SH-SY5Y (cell line): ENCODE results near the gene KAT14.

Experiments used
- GATA2 ChIP-seq: IDR thresholded peaks from 2 replicates; pipeline ENCODE4 v1.6.1; 2011; ENCODE audit warnings: mild to moderate bottlenecking, low read depth, low read length
- GATA3 ChIP-seq: IDR thresholded peaks from 2 replicates; pipeline ENCODE4 v1.6.1; 2011; ENCODE audit warnings: low read depth, mild to moderate bottlenecking, low read length, moderate library complexity

Gene KAT14, protein sequence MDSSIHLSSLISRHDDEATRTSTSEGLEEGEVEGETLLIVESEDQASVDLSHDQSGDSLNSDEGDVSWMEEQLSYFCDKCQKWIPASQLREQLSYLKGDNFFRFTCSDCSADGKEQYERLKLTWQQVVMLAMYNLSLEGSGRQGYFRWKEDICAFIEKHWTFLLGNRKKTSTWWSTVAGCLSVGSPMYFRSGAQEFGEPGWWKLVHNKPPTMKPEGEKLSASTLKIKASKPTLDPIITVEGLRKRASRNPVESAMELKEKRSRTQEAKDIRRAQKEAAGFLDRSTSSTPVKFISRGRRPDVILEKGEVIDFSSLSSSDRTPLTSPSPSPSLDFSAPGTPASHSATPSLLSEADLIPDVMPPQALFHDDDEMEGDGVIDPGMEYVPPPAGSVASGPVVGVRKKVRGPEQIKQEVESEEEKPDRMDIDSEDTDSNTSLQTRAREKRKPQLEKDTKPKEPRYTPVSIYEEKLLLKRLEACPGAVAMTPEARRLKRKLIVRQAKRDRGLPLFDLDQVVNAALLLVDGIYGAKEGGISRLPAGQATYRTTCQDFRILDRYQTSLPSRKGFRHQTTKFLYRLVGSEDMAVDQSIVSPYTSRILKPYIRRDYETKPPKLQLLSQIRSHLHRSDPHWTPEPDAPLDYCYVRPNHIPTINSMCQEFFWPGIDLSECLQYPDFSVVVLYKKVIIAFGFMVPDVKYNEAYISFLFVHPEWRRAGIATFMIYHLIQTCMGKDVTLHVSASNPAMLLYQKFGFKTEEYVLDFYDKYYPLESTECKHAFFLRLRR

DNA sequence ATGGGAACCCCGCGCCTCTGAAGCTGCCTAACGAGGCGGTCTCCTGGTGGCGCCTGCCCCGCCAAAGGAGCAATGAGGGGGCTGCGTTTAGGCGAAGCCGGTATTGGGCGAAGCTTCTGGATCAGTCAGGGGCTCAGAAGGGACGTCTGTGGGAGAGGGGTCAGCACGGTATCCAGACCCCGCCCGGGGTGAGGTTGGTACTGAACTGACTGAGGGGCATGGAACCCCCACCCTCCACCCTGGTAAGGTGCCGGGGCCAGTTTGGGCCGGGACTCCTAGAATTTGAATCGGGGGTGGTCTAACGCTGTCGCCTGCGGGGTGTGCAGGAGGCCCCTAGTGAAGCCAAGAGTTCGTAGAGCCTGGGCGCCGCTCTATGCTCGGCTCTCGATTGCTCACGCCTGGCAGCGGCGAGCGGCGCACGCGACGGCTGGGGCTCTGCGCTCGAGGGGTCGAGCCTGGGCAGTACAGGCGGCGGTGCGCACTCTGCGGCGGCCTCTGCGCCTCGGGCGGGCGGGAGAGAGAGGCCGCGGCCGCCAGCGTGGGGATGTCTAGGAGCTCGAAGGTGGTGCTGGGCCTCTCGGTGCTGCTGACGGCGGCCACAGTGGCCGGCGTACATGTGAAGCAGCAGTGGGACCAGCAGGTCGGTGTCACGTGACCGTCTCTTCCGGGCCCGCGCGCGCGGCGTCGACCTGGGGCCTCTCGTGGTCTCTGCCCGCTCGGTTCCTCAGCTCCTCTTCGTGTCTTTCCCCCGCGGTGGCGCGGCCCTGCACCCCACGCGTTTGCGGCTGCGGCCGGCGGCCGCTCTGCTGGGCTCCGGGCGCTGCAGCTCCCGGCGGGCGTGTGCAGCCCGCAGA lies at the start of gene KAT14, which contains the start of gene PET117:
Gene KAT14 (plus strand): TSS at position 452 of the 854 bp plus-strand sequence. CDS start 4,798 bp downstream, outside the sequence.
Gene PET117 (plus strand): TSS at position 452 of the 854 bp plus-strand sequence. CDS start 93 bp downstream, at position 545.
- TF ChIP-seq GATA2 (no peak), GATA3 (no peak)

DNA sequence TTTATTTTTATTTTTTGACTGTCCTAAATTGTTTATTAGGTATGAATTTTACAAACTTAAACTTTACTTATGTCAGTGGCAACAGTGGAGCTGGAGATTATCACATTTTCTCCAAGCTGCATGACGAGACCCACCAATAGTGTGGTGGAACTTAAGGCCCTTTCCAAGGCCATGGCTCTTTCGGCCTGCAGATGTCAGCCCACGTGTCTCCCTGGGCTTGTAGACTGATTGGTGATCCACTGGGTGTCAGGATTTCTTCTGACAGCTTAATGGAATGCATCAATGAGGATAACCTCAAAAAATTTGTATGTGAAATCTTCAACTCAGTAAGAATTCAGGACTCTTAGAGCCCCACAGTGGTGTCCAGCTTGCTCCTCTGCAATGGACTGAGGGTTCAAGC lies 47.6 kb upstream of the KAT14 start:
- no peak for TF ChIP-seq GATA2
- no peak for TF ChIP-seq GATA3

DNA sequence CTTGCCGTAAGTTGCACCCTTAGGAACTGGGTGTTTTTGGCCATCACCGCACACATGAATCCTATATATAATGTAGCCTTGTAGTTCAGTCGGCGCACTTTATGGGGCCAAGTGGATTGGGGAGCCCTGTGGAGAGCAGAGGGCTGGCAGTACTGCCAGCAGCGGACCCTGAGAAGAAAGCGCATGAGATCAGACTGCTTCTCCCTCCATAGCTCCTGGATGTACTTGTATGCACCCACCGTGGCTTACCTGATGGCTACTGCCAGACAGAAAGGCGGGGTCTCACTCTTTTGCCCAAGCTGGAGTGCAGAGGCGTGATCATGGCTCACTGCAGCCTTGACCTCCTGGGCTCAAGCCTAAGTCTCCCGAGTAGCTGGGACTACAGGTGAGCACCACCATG lies 47.2 kb upstream of the KAT14 start:
- TF ChIP-seq GATA2 (no peak), GATA3 (no peak)

DNA sequence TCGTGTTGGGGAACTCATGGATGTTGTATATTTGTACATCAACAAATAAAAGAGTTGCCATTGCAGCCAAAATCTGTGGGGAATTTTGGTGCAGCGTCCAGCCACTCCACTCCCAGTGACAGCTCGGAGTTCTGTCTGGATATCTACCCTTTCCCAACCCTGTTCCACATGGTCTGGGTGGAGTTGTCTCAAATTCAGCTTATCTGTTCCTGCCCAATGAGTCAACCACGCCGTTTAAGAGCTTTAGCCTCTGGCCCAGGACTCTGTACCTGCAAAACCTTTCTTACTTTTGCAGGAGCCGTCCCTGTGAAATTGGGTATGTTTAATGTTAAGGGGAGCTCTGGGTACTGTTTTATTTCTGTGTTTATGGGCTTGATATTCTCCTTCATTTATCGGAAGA lies 46.0 kb upstream of the KAT14 start:
- no peak for TF ChIP-seq GATA3
- TF ChIP-seq GATA2 = no peak

DNA sequence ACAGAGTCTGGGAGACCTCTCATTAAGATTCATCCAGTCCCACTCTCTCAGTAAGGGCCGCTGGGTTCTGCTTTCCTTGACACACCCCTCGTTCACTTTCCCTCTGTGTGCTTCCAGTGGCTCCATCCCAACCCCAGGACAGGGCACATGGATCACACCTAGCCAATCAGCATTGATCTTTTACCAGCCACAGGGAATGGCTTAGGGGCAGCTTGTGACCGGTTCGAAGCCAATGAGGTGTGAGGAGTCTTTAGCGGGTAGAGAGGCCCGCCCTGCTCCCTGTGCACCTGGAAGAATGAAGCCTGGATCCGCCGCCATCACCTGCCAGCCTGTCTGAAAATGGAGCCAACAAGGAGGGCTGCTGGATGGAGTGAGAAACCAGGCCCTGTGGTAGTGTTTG lies 44.8 kb upstream of the KAT14 start:
- TF ChIP-seq GATA3 (no peak), GATA2 (no peak)

DNA sequence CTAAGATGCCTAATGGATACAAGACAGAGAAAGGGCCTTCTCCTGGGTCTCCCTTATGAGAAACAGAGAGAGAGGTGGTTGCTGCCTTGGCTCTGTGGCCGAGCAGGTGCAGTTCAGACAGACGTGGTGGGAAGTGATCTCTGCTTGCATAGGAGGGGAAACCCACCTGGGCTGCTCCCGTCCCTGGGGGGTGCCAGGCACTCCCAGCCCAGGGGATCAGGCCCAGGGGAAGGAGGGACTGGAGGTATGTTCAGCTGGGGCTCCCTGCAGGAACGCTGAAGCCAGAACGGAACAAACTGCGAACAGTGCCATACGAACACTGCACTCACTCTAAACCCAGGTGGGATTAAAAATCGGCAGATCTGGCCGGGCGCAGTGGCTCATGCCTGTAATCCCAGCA lies 44.3 kb upstream of the KAT14 start:
- no peak for TF ChIP-seq GATA3
- no peak for TF ChIP-seq GATA2

DNA sequence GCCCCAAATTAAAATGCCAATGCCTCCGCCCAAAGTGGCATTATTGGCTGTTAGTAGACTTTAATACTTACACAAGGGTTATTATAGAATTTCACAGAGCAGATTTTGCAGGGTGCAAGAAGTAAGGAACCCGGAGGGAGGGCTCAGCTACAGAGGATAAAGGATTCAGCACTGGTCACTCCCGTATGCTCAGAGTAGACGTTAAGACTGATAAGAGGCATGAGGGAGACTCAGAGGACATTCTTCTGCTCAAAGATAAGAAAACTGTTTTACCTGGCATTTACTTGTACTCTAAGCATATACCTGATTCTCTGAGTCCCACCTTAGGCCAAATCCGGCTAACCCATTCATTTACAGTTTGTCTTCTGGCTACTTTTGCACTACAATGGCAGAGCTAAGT lies 43.5 kb upstream of the KAT14 start:
- TF ChIP-seq GATA3 (no peak), GATA2 (no peak)

DNA sequence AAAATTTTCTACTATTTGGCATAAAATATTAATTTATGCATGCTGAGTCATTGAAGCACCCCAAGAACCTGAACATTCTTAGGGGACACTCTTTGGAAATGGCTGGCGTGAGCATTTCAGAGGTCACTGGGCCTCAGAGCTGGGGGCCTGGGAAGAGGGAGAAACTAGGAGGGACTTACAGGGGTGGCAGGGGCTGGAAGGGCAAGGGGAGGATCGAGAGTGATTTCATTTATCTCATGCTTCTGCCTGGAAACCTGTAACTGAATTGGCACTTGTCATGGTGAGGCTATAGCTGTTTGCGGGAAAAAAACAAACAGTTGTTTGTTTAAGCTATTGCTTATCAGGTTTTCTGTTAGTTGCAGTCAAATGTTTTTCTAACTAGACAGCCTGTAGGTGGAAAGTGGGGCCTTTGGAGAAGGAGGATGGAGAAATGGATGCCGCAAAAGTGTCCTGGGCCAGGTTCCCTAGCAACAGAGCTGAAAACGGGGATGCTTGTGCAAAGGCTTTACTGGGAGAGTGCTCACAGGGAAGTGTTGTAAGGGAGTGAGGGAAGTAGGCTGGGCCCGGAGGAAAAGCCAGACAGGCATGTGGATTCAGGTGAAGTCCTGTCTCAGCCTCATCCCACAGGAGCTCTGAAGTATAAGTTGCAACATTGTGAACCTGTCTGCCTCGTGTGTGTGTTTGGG lies 36.4 kb upstream of the KAT14 start:
- no peak for TF ChIP-seq GATA3
- no peak for TF ChIP-seq GATA2

DNA sequence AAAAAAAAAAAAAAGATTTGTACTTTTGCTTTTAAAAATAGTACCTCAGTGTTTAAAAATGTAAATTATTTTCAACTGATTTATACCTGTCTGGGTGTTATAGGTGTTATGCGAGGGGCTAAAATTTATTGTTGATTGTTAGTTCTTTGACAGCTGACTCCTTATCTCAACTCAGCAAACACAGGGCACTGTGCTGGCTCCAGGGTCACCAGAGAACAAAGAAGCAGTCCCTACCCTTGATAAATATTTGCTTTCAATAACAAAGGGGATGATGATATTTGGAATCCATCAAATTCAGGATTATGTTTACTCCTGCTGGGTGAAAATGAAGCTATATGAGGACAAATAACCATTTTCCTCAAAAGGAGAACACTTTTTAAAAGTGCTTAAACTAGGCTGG lies 34.2 kb upstream of the KAT14 start:
- TF ChIP-seq GATA3 (no peak), GATA2 (no peak)

DNA sequence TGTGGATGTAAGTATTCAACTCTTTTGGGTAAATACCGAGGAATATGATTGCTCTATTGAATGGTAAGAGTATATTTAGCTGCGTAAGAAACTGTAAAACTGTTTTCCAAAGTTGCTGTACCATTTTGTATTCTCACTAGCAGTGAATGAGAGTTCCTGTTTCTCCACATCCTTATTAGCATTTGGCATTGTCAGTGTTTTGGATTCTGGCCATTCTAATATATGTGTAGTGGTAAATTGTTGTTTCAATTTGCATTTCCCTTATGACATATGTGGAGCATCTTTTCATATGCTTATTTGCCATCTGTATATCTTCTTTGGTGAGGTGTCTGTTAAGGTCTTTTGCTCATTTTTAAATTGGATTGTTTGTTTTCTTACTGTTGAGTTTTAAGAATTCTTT lies 29.3 kb upstream of the KAT14 start:
- no peak for TF ChIP-seq GATA3

DNA sequence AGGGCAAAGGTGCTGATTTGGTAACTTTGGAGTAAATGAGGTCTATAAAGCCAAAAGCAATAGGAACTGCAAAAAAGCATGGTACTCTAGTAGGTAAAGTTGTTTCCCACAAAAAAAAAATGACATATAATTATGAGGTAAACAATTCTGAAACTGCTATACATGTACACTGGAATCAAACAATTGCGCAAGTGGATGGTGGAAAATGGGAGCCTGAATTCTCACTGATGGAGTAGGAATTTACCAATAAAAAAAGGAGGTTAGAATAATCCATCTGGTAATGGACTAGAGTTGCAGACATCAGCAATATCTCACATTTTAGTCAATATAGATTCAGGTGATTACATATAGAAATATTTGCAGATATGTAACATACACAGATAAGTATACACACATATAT lies 5.0 kb upstream of the KAT14 start:
- TF ChIP-seq GATA2 = no peak
- TF ChIP-seq GATA3 = no peak

DNA sequence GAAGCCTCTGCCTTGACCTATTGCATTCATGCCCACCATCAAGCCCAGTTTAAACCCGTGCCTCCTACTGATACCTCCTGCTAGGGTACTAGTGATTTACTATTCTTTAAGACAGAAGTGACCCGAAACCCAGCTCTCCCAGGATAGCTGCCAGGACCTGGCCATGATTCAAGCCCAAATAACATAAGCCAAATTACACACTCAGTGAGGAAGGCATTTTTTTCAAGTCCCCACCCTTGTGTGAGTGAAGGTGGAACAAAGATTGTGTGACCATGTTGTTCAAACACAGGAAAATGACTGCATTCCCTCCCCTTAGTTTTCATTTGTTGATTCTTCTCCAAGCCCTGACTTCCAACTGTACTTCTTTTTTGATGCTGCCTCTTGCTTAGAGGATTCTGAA lies 3.7 kb upstream of the KAT14 start:
- TF ChIP-seq GATA2 = no peak
- no peak for TF ChIP-seq GATA3

DNA sequence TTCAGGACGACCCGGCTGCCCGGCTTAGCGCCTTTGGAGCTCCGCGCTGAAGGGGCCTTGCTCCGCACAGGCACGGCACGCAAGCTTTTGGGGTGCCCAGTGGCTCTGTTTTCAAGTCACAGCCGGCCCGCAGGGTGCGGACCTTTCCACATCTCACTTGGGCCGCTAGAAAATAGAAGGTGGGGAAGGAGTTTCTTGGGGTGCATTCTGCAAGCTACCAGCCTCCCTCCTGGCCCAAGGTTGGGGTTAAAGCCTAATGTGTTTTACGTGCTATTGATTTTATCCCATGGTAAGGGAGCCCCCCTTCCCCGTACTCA lies 561 bp downstream of the KAT14 start:
- TF ChIP-seq GATA3 = no peak
- no peak for TF ChIP-seq GATA2
